HCT116 (cell line): ENCODE measurements around the gene FKBP5. TPM values are rescaled to one million over a fixed set of nuclear protein-coding genes. Genes with fewer than 3 reads are reported as not detected.

ENCODE experiments used
- ATAC-seq: fragments of 200-7000 bp; cut with Tn5 transposase; 2 replicates; pipeline ENCODE4 v1.9.1; 2020; ENCODE audit warnings: mild to moderate bottlenecking, moderate library complexity
- BruUV-seq: library from RNA; stranded (reverse); fragments of 400-500 nt; replicated peaks from 2 replicates; lab custom pipeline; 2021; lab: Mats Ljungman, UMichigan
- CTCF ChIA-PET: fragments of 300-600 bp; sonication (Branson Sonifier 250); formaldehyde crosslinking; loops from one replicate; lab custom pipeline; 2021; ENCODE audit warnings: antibody characterized with exemption; lab: Charles Lee
- POLR2A ChIA-PET: fragments of 300-600, 350-600 bp; sonication (Branson Sonifier 250); formaldehyde crosslinking; loops from one replicate; lab custom pipeline; 2021; ENCODE audit warnings: antibody characterized with exemption; lab: Charles Lee
- RAD21 ChIA-PET, 2 experiments: fragments of 300-600 bp; sonication (Branson Sonifier 250); formaldehyde crosslinking; loops; one replicate each; lab custom pipeline; 2023; ENCODE audit warnings: low total read pairs in 2 of 2; ENCODE audit not compliant: uncharacterized antibody in 2 of 2, unreplicated experiment in 2 of 2, low non-redundant PET in 1 of 2; lab: Charles Lee
- DNase-seq: peaks from one replicate; pipeline ENCODE4 v3.0.0-alpha.2; 2010; ENCODE audit warnings: low read depth, low spot score
- H2AFZ ChIP-seq: fragments of 200-600 bp; shearing (Covaris generic), sonication (generic); 2 replicates; pipeline ENCODE4 v1.6.1; 2017; ENCODE audit warnings: low read depth, mixed run types, mixed read lengths, antibody characterized with exemption, low read length; ENCODE audit not compliant: poor library complexity, severe bottlenecking
- H3K27ac ChIP-seq: 2 replicates; pipeline ENCODE4 v1.5.1; 2012; ENCODE audit warnings: low read depth, low read length
- H3K27me3 ChIP-seq: fragments of 200-600 bp; sonication (generic); 2 replicates; pipeline ENCODE4 v1.6.1; 2016; ENCODE audit warnings: mixed run types, low read length, mixed read lengths; ENCODE audit not compliant: insufficient read depth
- H3K36me3 ChIP-seq, 2 experiments: fragments of 200-500 bp in 1 of 2; fragments of 200-600 bp in 1 of 2; sonication (Bioruptor generic) in 1 of 2; sonication (generic) in 1 of 2; 2 replicates each; pipeline versions ENCODE4 v1.5.1 to v1.6.1; 2014 to 2016; ENCODE audit warnings: low read length in 2 of 2, inconsistent platforms in 1 of 2, mixed read lengths in 1 of 2, mixed run types in 1 of 2; ENCODE audit not compliant: insufficient read depth in 2 of 2, control insufficient read depth in 1 of 2
- H3K4me1 ChIP-seq, 2 experiments: fragments of 200-600 bp in 1 of 2; sonication (generic) in 1 of 2; 2 replicates each; pipeline versions ENCODE4 v1.5.1 to v1.6.1; 2012 to 2017; ENCODE audit warnings: low read length in 2 of 2, inconsistent platforms in 1 of 2, mild to moderate bottlenecking in 1 of 2, mixed read lengths in 1 of 2, mixed run types in 1 of 2, moderate library complexity in 1 of 2; ENCODE audit not compliant: insufficient read depth in 2 of 2, control insufficient read depth in 1 of 2
- H3K4me2 ChIP-seq: fragments of 200-600 bp; sonication (generic); 2 replicates; pipeline ENCODE4 v1.6.1; 2017; ENCODE audit warnings: mixed run types, low read length, mixed read lengths
- H3K4me3 ChIP-seq, 2 experiments: fragments of 200-600 bp in 1 of 2; sonication (generic) in 1 of 2; replicated peaks in 1 of 2; 2 replicates each; pipeline ENCODE4 v1.5.1; 2011 to 2016; ENCODE audit warnings: low read length in 2 of 2, control low read depth in 1 of 2, low read depth in 1 of 2, mild to moderate bottlenecking in 1 of 2, mixed read lengths in 1 of 2, mixed run types in 1 of 2
- H3K79me2 ChIP-seq: fragments of 200-600 bp; sonication (generic); 2 replicates; pipeline ENCODE4 v1.6.1; 2017; ENCODE audit warnings: mild to moderate bottlenecking, mixed run types, low read length, moderate library complexity, mixed read lengths; ENCODE audit not compliant: insufficient read depth
- H3K9ac ChIP-seq: fragments of 200-600 bp; sonication (generic); 2 replicates; pipeline ENCODE4 v1.6.1; 2016; ENCODE audit warnings: low read length, mixed read lengths
- H3K9me2 ChIP-seq: fragments of 200-600 bp; sonication (generic), shearing (Covaris generic); 2 replicates; pipeline ENCODE4 v1.6.1; 2017; ENCODE audit warnings: mixed run types, mild to moderate bottlenecking, moderate library complexity; ENCODE audit not compliant: insufficient read depth
- H3K9me3 ChIP-seq, 2 experiments: fragments of 200-500 bp in 1 of 2; fragments of 200-600 bp in 1 of 2; sonication (Bioruptor generic) in 1 of 2; sonication (generic) in 1 of 2; 2 replicates each; pipeline ENCODE4 v1.6.1; 2014 to 2017; ENCODE audit warnings: low read length in 2 of 2, mixed read lengths in 2 of 2, inconsistent platforms in 1 of 2, low read depth in 1 of 2, mild to moderate bottlenecking in 1 of 2, mixed run types in 1 of 2, moderate library complexity in 1 of 2; ENCODE audit not compliant: control insufficient read depth in 1 of 2, insufficient read depth in 1 of 2
- H4K20me1 ChIP-seq: fragments of 200-600 bp; sonication (generic), shearing (Covaris generic); 2 replicates; pipeline ENCODE4 v1.6.1; 2017; ENCODE audit warnings: mixed run types, mild to moderate bottlenecking, moderate library complexity; ENCODE audit not compliant: insufficient read depth
- ATF3 ChIP-seq: IDR thresholded peaks from 2 replicates; pipeline ENCODE4 v1.6.1; 2012
- CBX3 ChIP-seq: IDR thresholded peaks from 2 replicates; pipeline ENCODE4 v1.6.1; 2012; ENCODE audit warnings: low read depth
- CEBPB ChIP-seq: IDR thresholded peaks from 2 replicates; pipeline ENCODE4 v1.6.1; 2012; ENCODE audit warnings: low read depth
- EGR1 ChIP-seq: IDR thresholded peaks from 2 replicates; pipeline ENCODE4 v1.6.1; 2012; ENCODE audit warnings: low read depth
- ELF1 ChIP-seq: IDR thresholded peaks from 2 replicates; pipeline ENCODE4 v1.6.1; 2012; ENCODE audit warnings: low read depth, borderline replicate concordance
- FOSL1 ChIP-seq: IDR thresholded peaks from 2 replicates; pipeline ENCODE4 v1.6.1; 2012; ENCODE audit warnings: low read depth
- JUND ChIP-seq: IDR thresholded peaks from 2 replicates; pipeline ENCODE4 v1.6.1; 2012
- MAX ChIP-seq: IDR thresholded peaks from 2 replicates; pipeline ENCODE4 v1.6.1; 2012
- POLR2AphosphoS5 ChIP-seq: IDR thresholded peaks from 2 replicates; pipeline ENCODE4 v1.6.1; 2011; ENCODE audit warnings: mild to moderate bottlenecking, low read depth, low read length, moderate library complexity
- RAD21 ChIP-seq: IDR thresholded peaks from 2 replicates; pipeline ENCODE4 v1.6.1; 2012; ENCODE audit warnings: low read depth, mild to moderate bottlenecking
- SRF ChIP-seq: IDR thresholded peaks from 2 replicates; pipeline ENCODE4 v1.6.1; 2012; ENCODE audit warnings: low read depth
- intact Hi-C: fragments of 100-400 bp; cut with micrococcal nuclease; formaldehyde crosslinking; loops from 2 replicates; pipeline ENCODE4 v1.10.0; 2022
- total RNA-seq: library from RNA; stranded (reverse); gene quantifications from one replicate; pipeline ENCODE4 v1.2.1, GENCODE V29; 2021; ENCODE audit not compliant: unreplicated experiment

Gene FKBP5
- total RNA-seq, 1 experiment from 2014 or later: 50.3 TPM

GRCh38 chr6:35694462-35694861 lies 5.7 kb upstream of the FKBP5 start:
- no TSS peak for BruUV-seq
- intact Hi-C loops: no loop called here
- no peaks in the 10 kb centered on the region for H3K79me2 ChIP-seq
- RAD21 ChIA-PET: no interaction called here
- CTCF ChIA-PET: no interaction called here
- peaks cover 0 to 6% of the 10 kb centered on the region in 2 experiments; a peak in 2 of 4 replicates for H3K9me3 ChIP-seq
- 0 out of 4 replicates have a peak, but pooled peaks cover 0 to under 1% of the 10 kb centered on the region in 2 experiments for H3K4me1 ChIP-seq
- H2AFZ ChIP-seq: no peak overlapping the region
- TF ChIP-seq SRF (0 out of 2 replicates have a peak, but pooled peaks have one; percentile 16), JUND (peak; percentile 76), POLR2AphosphoS5 (no peak), CBX3 (peak; percentile 98), FOSL1 (peak; percentile 90), ELF1 (no peak), CEBPB (no peak), RAD21 (no peak)
- H3K36me3 ChIP-seq: no peaks in the 10 kb centered on the region
- H3K9me2 ChIP-seq: no peaks in the 10 kb centered on the region
- H3K27ac ChIP-seq: no peak overlapping the region
- POLR2A ChIA-PET: no interaction called here
- H3K4me2 ChIP-seq: no peak overlapping the region
- DNase-seq: peak; percentile 24
- no peak overlapping the region for H3K4me3 ChIP-seq
- no peaks in the 10 kb centered on the region for H4K20me1 ChIP-seq
- no peaks in the 10 kb centered on the region for H3K27me3 ChIP-seq
- H3K9ac ChIP-seq: no peak overlapping the region
- 0 out of 2 replicates have a peak, but pooled peaks have one; percentile 55 for ATAC-seq

GRCh38 chr6:35691027-35691824 lies 2.5 kb upstream of the FKBP5 start:
- Histone ChIP-seq H3K4me3 (no peak overlapping the region), H3K4me1 (peaks cover 12 to 14% of the 10 kb centered on the region in 2 experiments; a peak in 3 of 4 replicates), H4K20me1 (0 out of 2 replicates have a peak, but pooled peaks cover 10% of the 10 kb centered on the region), H2AFZ (no peak overlapping the region), H3K4me2 (no peak overlapping the region), H3K9ac (no peak overlapping the region), H3K27me3 (no peaks in the 10 kb centered on the region), H3K9me3 (peaks cover 0 to 6% of the 10 kb centered on the region in 2 experiments; a peak in 2 of 4 replicates), H3K9me2 (no peaks in the 10 kb centered on the region), H3K79me2 (peaks cover 21% of the 10 kb centered on the region), H3K27ac (no peak overlapping the region), H3K36me3 (no peaks in the 10 kb centered on the region)
- ChIA-PET POLR2A (interaction anchor here (0.6 kb wide), 1 partner anchor 275 kb away, joined by 3 read pairs; no protein-coding TSS in a partner anchor), RAD21 (no interaction called here), CTCF (no interaction called here)
- intact Hi-C loops: no loop called here
- DNase-seq (no peak), ATAC-seq (no peak)
- TF ChIP-seq MAX (no peak), ATF3 (no peak), EGR1 (no peak)
- no TSS peak for BruUV-seq
